ENCODE measurements around the gene ARHGEF17.

ARHGEF17 gene

GRCh38 chr11:73331138-73331916, 23.3 kb downstream of the ARHGEF17 start:
- no peak for DNase-seq

- no peak for DNase-seq
These were observed 25.1 kb downstream of the ARHGEF17 start for GRCh38 chr11:73333173-73333572.

DNA sequence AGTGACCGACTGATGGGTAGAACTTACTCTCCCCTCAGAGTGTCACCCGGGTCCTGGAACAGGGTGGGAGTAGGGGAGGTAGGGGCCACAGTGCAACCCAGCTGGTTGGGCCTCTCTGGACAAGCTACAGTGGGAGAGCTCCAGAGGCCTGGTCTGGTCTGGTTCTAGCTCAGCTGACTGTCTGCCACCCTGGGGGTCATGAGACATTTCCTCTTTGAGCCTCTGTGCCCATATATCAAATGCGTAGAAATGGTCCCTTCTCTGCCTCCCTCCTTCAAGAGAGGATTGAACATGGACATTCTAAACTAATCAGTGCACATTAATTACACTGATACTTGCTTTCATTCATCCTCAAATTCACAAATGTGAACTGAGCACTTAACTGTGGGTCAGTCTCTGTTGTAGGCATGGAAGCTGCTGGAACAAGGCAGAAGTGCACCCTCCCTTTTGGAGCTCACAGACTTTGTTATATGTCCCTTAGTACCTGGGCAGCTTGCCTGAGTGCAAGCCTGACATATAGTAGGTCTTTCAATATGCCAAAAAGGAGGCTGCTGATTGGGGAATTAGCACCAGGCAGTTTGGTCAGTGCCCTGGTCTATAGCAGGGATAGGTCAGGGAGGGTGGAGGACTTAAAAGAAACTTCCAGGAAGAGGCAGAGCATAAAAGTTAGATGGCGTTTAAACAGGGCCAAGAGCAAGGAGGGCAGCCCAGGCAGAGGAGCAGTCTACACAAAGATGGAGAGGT, 25.7 kb downstream of the ARHGEF17 start:
- no peak for DNase-seq

GRCh38 chr11:73334384-73335203, 26.5 kb downstream of the ARHGEF17 start:
- DNase-seq = peak in 4 of 56 donors; percentile 13 to 55 (median 38)

DNA sequence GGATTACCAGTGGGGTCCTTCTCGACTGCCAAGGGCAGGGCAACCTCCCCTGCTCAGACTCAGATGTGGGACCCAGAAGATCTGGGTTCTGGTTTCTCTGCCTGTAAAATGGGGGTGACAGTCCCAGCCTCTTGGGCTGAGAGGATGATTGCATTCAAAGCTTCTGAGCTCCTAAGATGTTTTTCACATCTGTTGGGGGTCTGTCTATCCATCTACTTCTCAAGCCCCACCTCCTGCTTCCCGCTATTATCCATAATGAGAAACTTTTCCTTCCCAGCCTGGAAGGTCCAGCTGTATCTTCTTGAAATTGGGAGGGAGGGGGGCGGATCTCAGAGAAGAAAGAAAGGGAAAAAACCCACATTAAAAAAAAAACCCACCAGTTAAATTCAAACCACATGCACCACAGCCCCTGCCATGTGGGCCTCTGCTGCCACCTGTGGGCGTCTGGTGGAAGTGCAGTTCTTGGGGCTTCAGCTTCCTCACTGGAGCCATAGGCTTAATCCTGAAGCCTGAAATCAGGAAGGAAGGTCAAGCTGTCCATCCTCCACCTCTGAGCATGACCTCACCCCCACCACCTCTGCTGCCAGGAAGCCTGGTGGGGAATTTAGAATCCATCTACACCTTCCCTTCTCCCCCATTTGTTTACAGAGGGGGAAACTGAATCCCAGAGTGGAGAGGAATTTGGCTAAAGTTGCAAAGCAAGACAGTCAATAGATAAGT, 27.3 kb downstream of the ARHGEF17 start:
- peak in 53 of 56 donors; percentile 16 to 93 (median 72) for DNase-seq

DNA sequence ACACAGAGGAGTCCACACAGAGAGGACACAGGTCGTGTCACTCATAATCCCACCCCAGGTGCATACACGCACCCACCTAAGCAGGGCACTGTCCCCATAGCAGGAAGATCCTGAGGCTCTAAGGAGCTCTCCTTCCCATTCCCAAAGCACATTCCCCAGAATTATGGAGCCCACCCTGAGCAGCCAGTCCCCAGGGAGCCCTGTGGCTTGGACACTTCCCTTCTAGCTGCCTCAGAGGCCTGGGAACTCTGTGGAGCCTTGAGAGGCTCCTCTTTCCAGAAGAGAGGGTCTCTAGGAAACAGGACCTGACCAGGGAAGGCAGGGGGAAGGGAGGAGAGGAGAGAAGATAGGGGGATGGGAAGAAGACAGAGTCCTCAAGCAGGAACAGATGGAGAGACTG, 29.8 kb downstream of the ARHGEF17 start:
- DNase-seq = no peak

DNA sequence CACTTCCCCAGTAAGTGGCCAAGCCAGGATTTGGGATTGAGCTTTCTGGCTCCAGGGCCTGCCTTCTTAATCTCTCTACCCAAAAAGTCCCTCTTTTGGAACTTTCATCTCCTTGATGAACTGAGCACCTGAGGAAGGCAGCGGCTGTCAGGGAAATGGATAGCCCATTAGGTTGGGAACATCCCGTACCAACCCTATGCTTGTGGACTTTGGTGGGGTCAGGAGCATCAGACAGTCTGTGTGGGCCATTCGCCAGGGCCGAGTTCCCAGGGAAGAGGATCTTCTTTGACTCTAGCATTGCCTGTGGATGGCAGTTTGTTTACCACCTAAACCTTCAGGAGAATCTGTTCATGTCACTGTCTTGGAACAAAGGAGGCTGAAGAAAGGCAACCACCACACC, 30.2 kb downstream of the ARHGEF17 start:
- DNase-seq = no peak

GRCh38 chr11:73340164-73340563, 32.1 kb downstream of the ARHGEF17 start:
- DNase-seq = no peak

DNA sequence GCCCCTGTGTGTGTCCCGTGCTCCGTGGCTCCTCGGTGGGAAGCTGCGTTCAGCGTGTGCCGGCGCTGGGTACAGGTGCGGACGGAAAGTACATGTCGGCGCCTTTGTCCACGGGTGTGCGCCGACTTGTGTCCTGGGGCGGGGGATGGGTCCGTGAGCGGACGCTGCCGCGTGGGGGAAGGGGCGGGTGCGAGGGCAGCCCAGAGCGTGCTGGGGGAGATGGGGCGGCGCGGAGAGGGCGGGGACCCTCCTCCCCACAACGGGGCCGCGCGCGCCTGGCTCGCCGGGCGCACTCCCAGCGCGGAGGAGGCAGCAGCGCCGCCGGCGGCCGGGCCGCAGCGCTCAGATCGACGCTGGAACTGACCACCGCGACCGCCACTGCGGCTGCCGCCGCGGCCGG, 34.6 kb downstream of the ARHGEF17 start:
- DNase-seq = peak in 7 of 56 donors; percentile 23 to 52 (median 36)

DNA sequence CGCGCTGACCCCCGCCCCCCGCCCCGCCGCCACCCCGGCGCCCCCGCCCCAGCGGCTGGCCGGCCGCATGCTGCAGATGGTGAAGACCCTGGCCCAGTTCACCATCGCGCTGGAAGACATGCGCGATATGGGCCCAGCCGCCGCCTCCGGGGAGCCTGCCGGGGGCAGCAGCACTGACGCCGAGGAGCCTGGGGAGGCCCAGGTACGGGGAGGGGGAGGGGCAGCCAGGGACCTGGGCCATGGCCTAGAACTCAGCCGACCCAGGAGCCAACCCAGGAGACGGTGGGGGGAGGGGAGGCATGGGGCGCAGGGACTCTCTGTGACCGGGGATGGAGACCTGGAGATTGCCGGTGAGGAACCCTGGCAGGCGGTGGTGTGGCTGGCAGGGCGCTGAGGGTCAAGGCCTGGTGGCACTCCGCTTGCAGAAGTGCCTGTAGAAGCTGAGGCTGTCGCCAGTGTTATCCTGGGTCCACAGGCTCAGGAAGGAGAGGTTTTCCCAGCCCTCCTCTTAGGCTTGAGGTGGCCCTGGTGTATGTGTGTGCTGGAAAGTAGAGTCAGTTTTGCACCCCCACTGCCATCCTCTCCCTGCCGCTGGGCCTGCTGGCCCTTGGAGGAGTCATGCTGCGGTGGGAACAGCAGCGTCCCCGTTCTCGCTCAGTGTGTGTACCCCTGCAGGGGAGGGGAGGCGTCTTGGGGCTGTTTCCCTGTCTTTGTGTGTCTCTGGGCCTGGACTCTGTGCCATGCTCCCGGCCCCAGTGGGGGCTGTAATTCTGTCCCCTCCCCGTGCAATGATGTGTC, 35.2 kb downstream of the ARHGEF17 start:
- peak in 5 of 56 donors; percentile 16 to 46 (median 22) for DNase-seq

DNA sequence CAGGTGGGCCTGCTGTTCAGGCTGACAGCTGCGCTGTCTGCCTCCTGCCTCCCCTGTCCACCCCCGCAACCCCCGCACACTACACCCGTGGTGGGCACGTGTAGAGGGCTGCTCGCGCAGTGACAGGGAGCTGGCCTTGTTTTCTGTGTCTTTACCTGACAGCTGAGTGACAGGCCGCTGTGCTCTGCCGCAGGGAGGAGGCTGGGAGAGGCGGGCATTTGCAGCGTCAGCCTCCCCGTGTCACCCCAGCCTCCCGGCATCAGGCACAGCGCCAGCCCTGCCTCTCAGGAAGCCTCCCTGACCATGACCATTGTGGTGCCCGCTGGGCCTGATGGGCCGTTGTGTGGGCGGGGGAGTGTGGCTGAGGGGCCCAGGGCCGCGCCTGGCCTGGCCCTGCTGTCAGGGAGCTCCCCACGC, 36.1 kb downstream of the ARHGEF17 start:
- peak in 39 of 56 donors; percentile 11 to 76 (median 50) for DNase-seq

DNA sequence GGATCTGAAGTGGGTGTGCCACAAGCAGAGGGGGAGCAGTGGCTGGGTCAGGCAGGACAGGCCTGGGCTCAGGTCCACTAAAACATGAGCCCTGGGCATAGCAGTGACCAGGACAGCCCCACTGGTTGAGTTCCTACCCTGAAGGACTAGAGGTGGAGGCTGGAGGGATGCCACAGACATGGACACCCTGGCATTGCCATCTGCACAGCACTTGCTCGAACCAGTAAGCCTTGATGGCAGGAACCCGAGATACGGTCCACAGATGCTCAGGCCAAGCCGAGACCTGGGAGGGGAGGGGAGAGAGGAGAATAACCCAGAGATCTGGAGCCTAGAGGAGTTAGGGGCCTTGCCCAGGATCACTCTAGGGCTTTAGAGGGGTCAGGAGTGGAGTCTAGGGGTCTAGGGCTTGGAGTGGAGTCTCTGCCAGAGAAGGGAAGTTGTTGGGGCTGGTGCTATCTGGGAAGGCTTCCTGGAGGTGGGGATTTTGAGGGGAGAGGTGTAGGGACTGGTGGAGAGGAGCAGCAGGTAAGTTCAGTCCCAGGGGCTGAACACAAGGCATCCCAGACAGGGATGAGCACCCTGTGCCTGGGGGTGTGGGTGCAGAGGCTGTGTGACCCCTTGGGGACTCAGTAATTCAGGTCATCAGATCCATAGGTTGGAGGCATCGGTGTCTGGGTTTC, 37.5 kb downstream of the ARHGEF17 start:
- DNase-seq = no peak

GRCh38 chr11:73346186-73346935, 38.3 kb downstream of the ARHGEF17 start:
- no peak for DNase-seq

- DNase-seq = no peak
These were observed 39.0 kb downstream of the ARHGEF17 start for GRCh38 chr11:73347067-73347466.

DNA sequence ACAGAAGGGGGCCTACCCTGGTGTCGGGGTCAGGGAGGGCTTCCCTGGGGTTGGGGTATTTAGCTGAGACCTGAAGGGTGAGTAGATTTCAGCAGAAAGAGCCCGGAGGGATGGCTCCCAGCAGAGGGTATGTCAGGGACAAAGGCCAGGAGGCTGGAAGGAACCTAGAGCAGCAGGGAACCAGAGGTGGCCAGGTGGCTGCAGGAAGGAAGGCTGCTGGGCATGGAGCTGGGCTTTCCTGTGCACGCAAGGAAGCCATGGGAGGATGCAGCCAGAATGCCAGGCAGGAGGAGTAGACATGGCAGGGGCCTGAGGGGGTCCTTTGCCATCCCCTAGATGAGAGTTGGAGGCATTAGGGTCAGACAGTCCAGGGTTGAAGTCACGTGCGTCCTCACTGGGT, 40.8 kb downstream of the ARHGEF17 start:
- no peak for DNase-seq

GRCh38 chr11:73349633-73350032, 41.6 kb downstream of the ARHGEF17 start:
- DNase-seq = no peak

GRCh38 chr11:73350908-73351636, 43.0 kb downstream of the ARHGEF17 start:
- DNase-seq = peak in 25 of 56 donors; percentile 11 to 74 (median 32)

- DNase-seq = no peak
These were observed 45.3 kb downstream of the ARHGEF17 start for GRCh38 chr11:73353422-73353821.
